Myocyte (in vitro differentiated cells): ENCODE data around the gene MPZL1. TPM values are rescaled to one million over a fixed set of nuclear protein-coding genes. Genes with fewer than 3 reads are reported as not detected.

ENCODE experiments used
- total RNA-seq: library from RNA; depleted of rRNA; stranded (reverse); fragments of >200 nt; gene quantifications from 2 replicates; pipeline ENCODE4 v1.2.3, GENCODE V29; 2014

MPZL1 gene
- total RNA-seq, 1 donor from 2014 or later, result 39.3 TPM

Other genes with a start within 250 kb of the MPZL1 start
- gene CD247, start 203.5 kb upstream of the MPZL1 start, total RNA-seq, result 0.21 TPM in 1 of 2 replicates, not detected in the other
- gene CREG1, start 168.2 kb upstream of the MPZL1 start, total RNA-seq, result 201 and 310 TPM in 2 replicates
- 121 and 176 TPM in 2 replicates for gene RCSD1, start 91.8 kb upstream of the MPZL1 start, total RNA-seq
- not detected in 2 replicates for gene ADCY10, start 192.2 kb downstream of the MPZL1 start, total RNA-seq
- gene DCAF6, start 214.7 kb downstream of the MPZL1 start, total RNA-seq, result 118 TPM in 2 replicates
- gene MPC2, start 215.1 kb downstream of the MPZL1 start, total RNA-seq, result 60.4 TPM in 2 replicates